Chondrocyte (in vitro differentiated cells): ENCODE results near the gene FGD4. TPM values are rescaled to one million over a fixed set of nuclear protein-coding genes. Genes with fewer than 3 reads are reported as not detected.

Source experiments
- DNase-seq: peaks from one replicate; pipeline ENCODE4 v3.0.0; 2021; ENCODE audit warnings: mixed read lengths, low spot score
- H3K27ac Mint-ChIP-seq: one replicate; pipeline ENCODE4 v1.8.0; 2021; ENCODE audit warnings: mild to moderate bottlenecking, moderate library complexity, mixed read lengths; ENCODE audit not compliant: unreplicated experiment
- H3K27me3 Mint-ChIP-seq: 2 replicates; pipeline ENCODE4 v1.8.0; 2021; ENCODE audit warnings: low read depth, mixed read lengths
- H3K36me3 Mint-ChIP-seq: 2 replicates; pipeline ENCODE4 v1.8.0; 2021; ENCODE audit warnings: low read depth, mixed read lengths
- H3K4me1 Mint-ChIP-seq: 2 replicates; pipeline ENCODE4 v1.8.0; 2021; ENCODE audit warnings: low read depth, mild to moderate bottlenecking, mixed read lengths
- H3K4me3 Mint-ChIP-seq: one replicate; pipeline ENCODE4 v1.8.0; 2021; ENCODE audit warnings: mild to moderate bottlenecking, moderate library complexity, mixed read lengths; ENCODE audit not compliant: unreplicated experiment
- H3K9me3 Mint-ChIP-seq: 2 replicates; pipeline ENCODE4 v1.8.0; 2021; ENCODE audit warnings: low read depth, mixed read lengths
- CTCF ChIP-seq: fragments of 200-600 bp; sonication (generic); IDR thresholded peaks from 2 replicates; pipeline ENCODE4 v1.5.0; 2021; ENCODE audit warnings: antibody characterized with exemption, mild to moderate bottlenecking, moderate library complexity
- total RNA-seq: library from RNA; stranded (reverse); gene quantifications from 3 replicates; pipeline ENCODE4 v1.2.1, GENCODE V29; 2021

FGD4 gene
- total RNA-seq, 1 donor from 2014 or later, result 8.7 TPM

GRCh38 chr12:32418903-32419519 is 19.7 kb downstream of the FGD4 start:
- no peak for DNase-seq
- Mint-ChIP-seq H3K27ac (no peak overlapping the region), H3K27me3 (no peaks in the 10 kb centered on the region), H3K9me3 (peaks cover 2% of the 10 kb centered on the region), H3K4me1 (peaks cover 5% of the 10 kb centered on the region), H3K4me3 (no peak overlapping the region), H3K36me3 (no peaks in the 10 kb centered on the region)
- no peak for TF ChIP-seq CTCF

DNA sequence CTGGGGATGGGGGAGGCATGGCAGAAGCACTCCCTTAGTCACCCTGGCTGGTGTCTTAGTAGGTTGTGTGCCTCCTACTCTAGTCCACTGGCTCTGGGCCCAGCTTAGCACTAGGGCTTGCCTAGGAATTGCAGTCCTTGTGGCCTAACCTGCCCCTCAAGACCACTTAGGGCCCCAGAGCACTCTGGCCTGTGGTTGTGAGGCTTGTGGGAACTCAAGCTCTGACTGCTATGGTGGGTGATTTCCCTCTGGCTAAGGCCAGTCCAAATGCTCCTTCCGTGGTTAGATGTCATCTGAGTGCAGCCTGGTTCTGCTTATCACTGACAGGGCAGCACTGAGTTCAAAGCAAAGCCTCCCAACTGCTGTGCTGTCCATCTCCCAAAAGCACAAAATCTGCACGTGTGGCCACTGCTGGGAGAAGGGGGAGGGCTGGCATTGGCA is 20.2 kb downstream of the FGD4 start:
- TF ChIP-seq CTCF, result no peak
- H3K9me3 Mint-ChIP-seq, result peaks cover 2% of the 10 kb centered on the region
- no peak overlapping the region for H3K4me3 Mint-ChIP-seq
- peaks cover 5% of the 10 kb centered on the region for H3K4me1 Mint-ChIP-seq
- no peaks in the 10 kb centered on the region for H3K27me3 Mint-ChIP-seq
- no peak for DNase-seq
- H3K36me3 Mint-ChIP-seq, result no peaks in the 10 kb centered on the region
- H3K27ac Mint-ChIP-seq, result no peak overlapping the region

GRCh38 chr12:32420356-32420755 is 21.0 kb downstream of the FGD4 start:
- Mint-ChIP-seq H3K9me3 (peaks cover 5% of the 10 kb centered on the region), H3K27ac (no peak overlapping the region), H3K4me1 (peaks cover 5% of the 10 kb centered on the region), H3K36me3 (peaks cover under 1% of the 10 kb centered on the region), H3K4me3 (no peak overlapping the region), H3K27me3 (no peaks in the 10 kb centered on the region)
- no peak for DNase-seq
- TF ChIP-seq CTCF, result no peak

DNA sequence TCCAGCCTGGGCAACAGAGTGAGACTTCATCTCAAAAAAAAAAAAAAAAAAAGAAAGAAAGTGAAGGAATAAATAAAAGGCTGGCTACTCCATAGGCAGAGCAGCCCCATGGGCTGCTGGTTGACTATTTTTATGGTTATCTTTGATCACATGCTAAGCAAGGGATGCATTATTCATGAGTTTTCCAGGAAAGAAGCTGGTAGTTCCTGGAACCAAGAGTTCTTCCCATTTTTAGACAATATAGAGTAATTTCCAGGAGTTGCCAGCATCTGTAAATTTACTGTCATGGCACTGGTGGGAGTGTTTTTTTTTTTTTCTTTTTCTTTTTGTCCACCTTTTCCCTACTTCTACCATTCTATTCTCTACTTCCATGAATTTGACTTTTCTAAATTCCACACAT is 24.2 kb downstream of the FGD4 start:
- no peak for TF ChIP-seq CTCF
- Mint-ChIP-seq H3K36me3 (peaks cover 15% of the 10 kb centered on the region), H3K9me3 (peaks cover 27% of the 10 kb centered on the region), H3K4me3 (no peak overlapping the region), H3K4me1 (peaks cover 5% of the 10 kb centered on the region), H3K27me3 (no peaks in the 10 kb centered on the region), H3K27ac (no peak overlapping the region)
- no peak for DNase-seq

GRCh38 chr12:32431025-32431424 is 31.7 kb downstream of the FGD4 start:
- H3K27ac Mint-ChIP-seq, result no peak overlapping the region

More at GRCh38 chr12:32431025-32431424, 31.7 kb downstream of the FGD4 start:
- Mint-ChIP-seq H3K9me3 (peaks cover 24% of the 10 kb centered on the region), H3K4me1 (peaks cover 5% of the 10 kb centered on the region), H3K36me3 (peaks cover 17% of the 10 kb centered on the region), H3K27me3 (no peaks in the 10 kb centered on the region), H3K4me3 (no peak overlapping the region)
- no peak for DNase-seq
- no peak for TF ChIP-seq CTCF
